CD4-positive, alpha-beta memory T cell (primary cell): ENCODE results near the gene ATG9B. TPM values are rescaled to one million over a fixed set of nuclear protein-coding genes. Genes with fewer than 3 reads are reported as not detected.
"Not testable (repeated sequence)": the region's sequence is repeated elsewhere in the genome, so short reads cannot be mapped to it uniquely, and the experiment has no call there.

ENCODE experiments used
- CTCF ChIA-PET: fragments of 350-600 bp; sonication (Branson Sonifier 250); formaldehyde crosslinking; loops from one replicate; lab custom pipeline; 2021; ENCODE audit warnings: inconsistent platforms; ENCODE audit not compliant: partially characterized antibody; lab: Charles Lee
- POLR2A ChIA-PET: fragments of 350-600 bp; sonication (Branson Sonifier 250); formaldehyde crosslinking; loops from one replicate; lab custom pipeline; 2021; ENCODE audit not compliant: partially characterized antibody; lab: Charles Lee
- DNase-seq, 5 donors: peaks; one replicate each; pipeline versions ENCODE4 v3.0.0 to v3.0.0-alpha.2; 2020 to 2022; ENCODE audit warnings: mixed read lengths in 1 of 5
- H3K27ac ChIP-seq: one replicate; pipeline ENCODE4 v1.7.0; 2013; ENCODE audit warnings: low read depth, low read length
- H3K27me3 ChIP-seq: 2 replicates; pipeline ENCODE4 v1.7.0; 2013; ENCODE audit warnings: mild to moderate bottlenecking, low read length, moderate library complexity; ENCODE audit not compliant: insufficient read depth
- H3K36me3 ChIP-seq: 2 replicates; pipeline ENCODE4 v1.7.0; 2013; ENCODE audit warnings: mild to moderate bottlenecking, low read length, moderate library complexity; ENCODE audit not compliant: insufficient read depth
- H3K4me1 ChIP-seq: 2 replicates; pipeline ENCODE4 v1.7.0; 2013; ENCODE audit warnings: mild to moderate bottlenecking, low read length, moderate library complexity; ENCODE audit not compliant: insufficient read depth
- H3K4me3 ChIP-seq, 2 donors: one replicate each; pipeline ENCODE4 v1.7.0; 2013; ENCODE audit warnings: low read length in 2 of 2, mild to moderate bottlenecking in 1 of 2
- H3K9me3 ChIP-seq, 2 donors: one replicate each; pipeline ENCODE4 v1.7.0; 2013; ENCODE audit warnings: low read length in 2 of 2, control low read depth in 1 of 2; ENCODE audit not compliant: control insufficient read depth in 1 of 2
- H3K27ac Mint-ChIP-seq, 7 donors: one replicate each; pipeline ENCODE4 v1.8.0; 2020 to 2021; ENCODE audit warnings: mixed read lengths in 7 of 7, mild to moderate bottlenecking in 6 of 7, inconsistent platforms in 3 of 7, moderate library complexity in 3 of 7
- H3K27me3 Mint-ChIP-seq, 2 donors: one replicate each; pipeline ENCODE4 v1.8.0; 2020 to 2021; ENCODE audit warnings: mixed read lengths in 2 of 2
- H3K36me3 Mint-ChIP-seq, 2 donors: one replicate each; pipeline ENCODE4 v1.8.0; 2020 to 2021; ENCODE audit warnings: mixed read lengths in 2 of 2, inconsistent platforms in 1 of 2, mild to moderate bottlenecking in 1 of 2
- H3K4me1 Mint-ChIP-seq, 4 donors: one replicate each; pipeline ENCODE4 v1.8.0; 2020 to 2021; ENCODE audit warnings: mixed read lengths in 4 of 4, mild to moderate bottlenecking in 1 of 4
- H3K4me3 Mint-ChIP-seq, 8 donors: one replicate each; pipeline ENCODE4 v1.8.0; 2020 to 2021; ENCODE audit warnings: mixed read lengths in 8 of 8, mild to moderate bottlenecking in 7 of 8, moderate library complexity in 6 of 8, inconsistent platforms in 3 of 8
- H3K9me3 Mint-ChIP-seq, 8 donors: one replicate each; pipeline ENCODE4 v1.8.0; 2020 to 2021; ENCODE audit warnings: mixed read lengths in 8 of 8, mild to moderate bottlenecking in 5 of 8, inconsistent platforms in 3 of 8, moderate library complexity in 1 of 8
- intact Hi-C: fragments of 100-400 bp; cut with micrococcal nuclease; formaldehyde crosslinking; loops from one replicate; pipeline ENCODE4 v1.15.1; 2023
- polyA plus RNA-seq, 2 donors: library from polyadenylated mRNA; unstranded; fragments of 300-500 nt; fragmentation: Illumina TruSeq; gene quantifications; one replicate each; pipeline ENCODE4 v1.2.3, GENCODE V29; 2021
- total RNA-seq, 2 experiments: library from RNA; stranded (reverse); gene quantifications; one replicate each; pipeline ENCODE4 v1.2.3, GENCODE V29; 2021

Gene ATG9B
- total and polyA plus RNA-seq, 4 experiments from 2014 or later: 16.9 to 36.6 (median 29.6) TPM

DNA sequence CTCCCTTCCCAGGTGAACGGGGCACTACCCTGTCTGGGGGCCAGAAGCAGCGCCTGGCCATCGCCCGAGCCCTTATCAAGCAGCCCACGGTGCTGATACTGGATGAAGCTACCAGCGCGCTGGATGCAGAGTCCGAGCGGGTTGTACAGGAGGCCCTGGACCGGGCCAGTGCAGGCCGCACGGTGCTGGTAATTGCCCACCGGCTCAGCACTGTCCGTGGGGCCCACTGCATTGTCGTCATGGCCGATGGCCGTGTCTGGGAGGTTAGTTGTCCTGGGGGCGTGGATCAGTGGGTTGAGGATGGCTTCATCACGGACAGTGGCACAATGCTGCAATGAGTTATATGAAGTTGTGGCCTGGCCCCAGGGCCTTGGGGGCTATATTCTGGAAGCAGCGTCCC, 19.7 kb upstream of the ATG9B start:
- H3K27ac Mint-ChIP-seq: no peak overlapping the region
- peaks cover 0 to 2% (median 0%) of the 10 kb centered on the region in 8 donors for H3K9me3 Mint-ChIP-seq
- Histone ChIP-seq H3K36me3 (no peaks in the 10 kb centered on the region), H3K4me3 (no peak overlapping the region), H3K27me3 (no peaks in the 10 kb centered on the region), H3K9me3 (no peaks in the 10 kb centered on the region), H3K27ac (no peak overlapping the region), H3K4me1 (peaks cover 8% of the 10 kb centered on the region)
- peaks cover 4 to 19% of the 10 kb centered on the region in 2 donors for H3K36me3 Mint-ChIP-seq
- DNase-seq: no peak
- H3K4me1 Mint-ChIP-seq: peaks cover 0 to 17% (median 8%) of the 10 kb centered on the region in 4 donors
- no peak overlapping the region for H3K4me3 Mint-ChIP-seq
- POLR2A ChIA-PET: no interaction called here
- intact Hi-C loops: loop anchor here (5.0 kb wide), 1 partner anchor 732 kb away; no protein-coding TSS in a partner anchor
- no peaks in the 10 kb centered on the region for H3K27me3 Mint-ChIP-seq
- CTCF ChIA-PET: interaction anchor here (1.4 kb wide), 1 partner anchor 80 kb away, joined by 3 read pairs; no protein-coding TSS in a partner anchor

DNA sequence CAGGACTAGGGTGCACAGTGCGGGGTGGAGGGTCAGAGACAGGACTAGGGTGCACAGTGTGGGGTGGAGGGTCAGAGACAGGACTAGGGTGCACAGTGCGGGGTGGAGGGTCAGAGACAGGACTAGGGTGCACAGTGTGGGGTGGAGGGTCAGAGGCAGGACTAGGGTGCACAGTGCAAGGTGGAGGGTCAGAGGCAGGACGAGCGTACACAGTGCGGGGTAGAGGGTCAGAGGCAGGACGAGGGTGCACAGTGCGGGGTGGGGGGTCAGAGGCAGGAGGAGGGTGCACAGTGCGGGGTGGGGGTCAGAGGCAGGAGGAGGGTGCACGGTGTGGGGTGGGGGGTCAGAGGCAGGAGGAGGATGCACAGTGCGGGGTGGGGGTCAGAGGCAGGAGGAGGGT, 19.2 kb upstream of the ATG9B start:
- intact Hi-C loops: loop anchor here (5.0 kb wide), 1 partner anchor 731 kb away; no protein-coding TSS in a partner anchor
- H3K4me3 ChIP-seq, CTCF ChIA-PET, H3K27me3 ChIP-seq, H3K27ac ChIP-seq, H3K9me3 Mint-ChIP-seq, H3K4me3 Mint-ChIP-seq, H3K36me3 ChIP-seq, DNase-seq, POLR2A ChIA-PET, H3K9me3 ChIP-seq, H3K27me3 Mint-ChIP-seq, H3K27ac Mint-ChIP-seq: not testable (repeated sequence)
- peaks cover 0 to 17% (median 8%) of the 10 kb centered on the region in 4 donors for H3K4me1 Mint-ChIP-seq
- H3K36me3 Mint-ChIP-seq: peaks cover 4 to 19% of the 10 kb centered on the region in 2 donors
- H3K4me1 ChIP-seq: peaks cover 13% of the 10 kb centered on the region

DNA sequence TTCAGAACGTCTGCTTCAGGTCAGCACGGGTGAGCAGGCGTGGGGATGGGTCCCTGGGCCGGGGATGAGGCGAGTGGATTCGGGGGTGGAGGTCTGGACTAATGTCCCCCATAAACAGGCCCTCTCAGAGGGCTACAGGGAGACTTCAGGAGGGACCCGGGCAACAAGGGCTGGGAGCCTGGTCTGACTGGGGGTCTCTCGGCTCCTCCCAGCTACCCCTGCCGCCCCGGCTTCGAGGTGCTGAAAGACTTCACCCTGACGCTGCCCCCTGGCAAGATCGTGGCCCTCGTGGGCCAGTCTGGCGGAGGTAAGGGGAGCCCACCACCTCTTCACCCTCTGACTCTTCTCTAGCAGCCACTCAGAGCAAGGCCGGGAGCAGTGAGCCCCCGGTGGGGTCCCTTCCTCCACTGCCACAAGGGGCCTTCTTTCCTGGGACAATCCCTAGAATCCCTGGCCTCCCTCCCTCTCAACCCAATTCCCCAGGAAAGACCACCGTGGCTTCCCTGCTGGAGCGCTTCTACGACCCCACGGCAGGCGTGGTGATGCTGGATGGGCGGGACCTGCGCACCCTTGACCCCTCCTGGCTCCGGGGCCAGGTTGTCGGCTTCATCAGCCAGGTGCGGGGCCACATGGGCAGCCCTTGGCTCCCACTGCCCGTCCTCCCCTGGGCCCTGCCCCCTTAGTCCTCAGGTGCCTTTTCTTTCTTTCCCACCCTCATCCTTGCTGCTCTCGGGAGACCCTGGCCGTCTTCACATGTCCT, 16.5 kb upstream of the ATG9B start:
- H3K36me3 ChIP-seq: peaks cover 8% of the 10 kb centered on the region
- H3K27me3 ChIP-seq: no peaks in the 10 kb centered on the region
- ChIA-PET POLR2A (interaction anchor here (1.1 kb wide), 1 partner anchor 10 kb away, joined by 3 read pairs; no protein-coding TSS in a partner anchor), CTCF (no interaction called here)
- DNase-seq: no peak
- peaks cover 0 to 13% (median 11%) of the 10 kb centered on the region in 4 donors for H3K4me1 Mint-ChIP-seq
- H3K27ac Mint-ChIP-seq: peak overlapping the region in 2 of 7 donors; percentile 41 to 69
- no peak overlapping the region for H3K27ac ChIP-seq
- H3K36me3 Mint-ChIP-seq: peaks cover 9 to 25% of the 10 kb centered on the region in 2 donors
- H3K9me3 ChIP-seq: no peaks in the 10 kb centered on the region
- H3K9me3 Mint-ChIP-seq: peaks cover 0 to 2% (median 0%) of the 10 kb centered on the region in 8 donors
- no peak overlapping the region for H3K4me3 ChIP-seq
- no peak overlapping the region for H3K4me3 Mint-ChIP-seq
- H3K27me3 Mint-ChIP-seq: no peaks in the 10 kb centered on the region
- H3K4me1 ChIP-seq: peaks cover 13% of the 10 kb centered on the region
- intact Hi-C loops: loop anchor here (5.0 kb wide), 1 partner anchor 728 kb away; no protein-coding TSS in a partner anchor

DNA sequence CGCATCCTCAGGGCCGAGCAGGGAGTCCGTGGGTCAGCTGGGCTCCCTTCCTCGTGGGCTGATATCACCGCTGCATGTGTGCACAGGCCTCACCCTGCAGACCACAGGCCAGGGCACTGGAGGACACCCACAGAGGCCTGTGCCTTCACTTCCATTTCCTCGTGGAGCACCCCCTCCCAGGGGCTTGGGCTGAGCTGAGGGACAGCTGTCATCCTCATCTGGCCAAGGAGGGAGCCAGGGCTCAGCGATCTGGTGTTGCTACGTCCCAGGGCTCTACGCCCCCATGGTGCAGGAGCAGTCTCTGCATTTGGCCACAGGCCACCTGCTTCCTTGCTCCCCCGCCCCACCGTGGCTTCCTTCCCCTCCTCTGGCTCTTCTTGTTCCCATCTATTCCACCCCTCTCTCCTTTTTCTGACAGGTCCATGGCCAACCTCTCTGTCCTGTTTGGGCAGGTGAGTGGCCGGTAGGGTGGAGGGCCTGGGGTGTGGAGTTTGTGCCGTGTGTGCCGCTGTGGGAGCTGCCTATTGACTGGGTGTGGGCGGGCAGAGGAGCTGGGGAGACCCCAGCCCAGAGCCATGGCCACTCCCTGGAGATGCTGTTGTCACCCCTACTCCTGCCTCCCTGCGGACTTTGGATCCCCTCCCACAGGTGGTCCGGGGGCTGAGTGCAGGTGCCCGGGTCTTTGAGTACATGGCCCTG, 15.7 kb upstream of the ATG9B start:
- DNase-seq: no peak
- peaks cover 13% of the 10 kb centered on the region for H3K4me1 ChIP-seq
- H3K27ac Mint-ChIP-seq: no peak overlapping the region
- H3K9me3 ChIP-seq: no peaks in the 10 kb centered on the region
- POLR2A ChIA-PET: interaction anchor here (1.4 kb wide), 1 partner anchor 22 kb away, joined by 3 read pairs; no protein-coding TSS in a partner anchor
- no peak overlapping the region for H3K27ac ChIP-seq
- no peak overlapping the region for H3K4me3 ChIP-seq
- H3K27me3 Mint-ChIP-seq: no peaks in the 10 kb centered on the region
- peaks cover 9 to 25% of the 10 kb centered on the region in 2 donors for H3K36me3 Mint-ChIP-seq
- H3K27me3 ChIP-seq: no peaks in the 10 kb centered on the region
- peaks cover 16% of the 10 kb centered on the region for H3K36me3 ChIP-seq
- intact Hi-C loops: loop anchor here (5.0 kb wide), 1 partner anchor 728 kb away; no protein-coding TSS in a partner anchor
- CTCF ChIA-PET: interaction anchor here (1.5 to 1.9 kb wide), 2 partner anchors 31 to 84 kb away, joined by 4 read pairs; no protein-coding TSS in a partner anchor
- peaks cover 0 to 2% (median 0%) of the 10 kb centered on the region in 8 donors for H3K9me3 Mint-ChIP-seq
- H3K4me3 Mint-ChIP-seq: no peak overlapping the region
- H3K4me1 Mint-ChIP-seq: peaks cover 0 to 13% (median 11%) of the 10 kb centered on the region in 4 donors

DNA sequence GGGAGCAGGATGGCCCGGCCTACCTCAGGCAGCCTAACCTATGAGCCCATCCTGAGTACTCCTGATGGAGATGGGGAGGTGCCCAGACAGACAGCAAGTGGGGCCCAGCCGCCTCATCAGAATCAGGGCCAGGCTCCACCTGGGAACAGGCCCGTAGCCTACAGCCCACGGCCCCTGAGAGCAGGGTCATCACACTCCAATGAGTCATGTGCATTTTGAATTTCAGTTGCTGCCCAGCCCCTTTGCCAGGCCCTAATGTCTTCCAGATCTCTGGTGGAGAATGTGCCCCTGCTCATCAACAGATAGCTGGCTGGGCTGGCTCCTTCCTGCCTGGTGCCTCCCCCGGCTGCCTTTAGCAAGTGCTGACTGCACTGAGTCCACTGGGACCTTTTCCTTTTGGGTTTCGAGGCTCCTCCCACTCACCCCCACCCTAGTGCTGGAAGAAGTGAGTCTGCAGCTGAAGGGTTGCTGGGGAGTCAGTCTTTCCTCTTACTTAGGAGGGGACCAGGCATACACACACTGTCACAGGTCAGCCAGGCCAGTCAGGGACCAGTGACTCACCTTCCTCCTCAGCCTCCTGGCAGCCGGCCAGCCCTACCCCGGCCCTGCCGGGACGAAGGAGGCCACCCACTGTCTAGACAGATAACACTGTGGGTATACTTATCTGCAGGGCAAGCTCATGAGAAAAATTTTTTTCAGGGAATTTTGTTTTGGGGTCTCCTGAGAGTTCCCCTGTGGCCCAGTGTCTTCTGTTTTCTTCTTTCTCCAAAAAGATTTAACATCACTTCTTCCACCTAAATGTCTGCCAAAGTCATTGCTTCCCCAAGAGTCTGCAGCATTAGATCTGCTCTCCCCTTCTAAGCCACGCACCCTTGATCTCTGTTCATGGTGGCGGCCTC, 14.9 kb upstream of the ATG9B start:
- Mint-ChIP-seq H3K36me3 (peaks cover 9 to 18% of the 10 kb centered on the region in 2 donors), H3K27me3 (no peaks in the 10 kb centered on the region), H3K4me3 (no peak overlapping the region), H3K9me3 (peaks cover 0 to 2% (median 0%) of the 10 kb centered on the region in 8 donors), H3K27ac (peak overlapping the region in 4 of 7 donors; percentile 52 to 72 (median 60)), H3K4me1 (peaks cover 0 to 13% (median 11%) of the 10 kb centered on the region in 4 donors)
- H3K4me3 ChIP-seq: no peak overlapping the region
- CTCF ChIA-PET: interaction anchor here (1.5 to 1.9 kb wide), 3 partner anchors 11 to 85 kb away, joined by 4 read pairs; partner anchors contain the start of gene ABCB8
- POLR2A ChIA-PET: interaction anchor here (1.4 kb wide), 1 partner anchor 23 kb away, joined by 3 read pairs; no protein-coding TSS in a partner anchor
- H3K27ac ChIP-seq: no peak overlapping the region
- peaks cover 13% of the 10 kb centered on the region for H3K4me1 ChIP-seq
- peak in 1 of 5 donors; percentile 63 for DNase-seq
- no peaks in the 10 kb centered on the region for H3K27me3 ChIP-seq
- peaks cover 23% of the 10 kb centered on the region for H3K36me3 ChIP-seq
- intact Hi-C loops: no loop called here
- no peaks in the 10 kb centered on the region for H3K9me3 ChIP-seq

DNA sequence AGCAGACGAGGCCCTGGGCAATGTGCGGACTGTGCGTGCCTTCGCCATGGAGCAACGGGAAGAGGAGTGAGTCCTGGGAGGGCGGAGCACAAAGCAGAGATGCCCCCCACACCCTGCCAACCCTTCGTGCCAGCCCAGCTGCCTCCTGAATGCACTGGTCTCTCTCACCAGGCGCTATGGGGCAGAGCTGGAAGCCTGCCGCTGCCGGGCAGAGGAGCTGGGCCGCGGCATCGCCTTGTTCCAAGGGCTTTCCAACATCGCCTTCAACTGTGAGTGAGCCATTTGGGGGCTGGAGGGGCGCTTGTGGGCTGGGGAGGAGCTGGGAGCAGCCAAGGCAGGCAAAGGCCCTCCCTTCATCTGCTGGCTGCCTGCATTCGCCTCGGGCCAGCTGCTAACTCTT, 11.6 kb upstream of the ATG9B start:
- Mint-ChIP-seq H3K4me3 (no peak overlapping the region), H3K9me3 (peaks cover 0 to 2% (median 0%) of the 10 kb centered on the region in 8 donors), H3K27ac (no peak overlapping the region), H3K36me3 (peaks cover 12 to 28% of the 10 kb centered on the region in 2 donors), H3K27me3 (no peaks in the 10 kb centered on the region), H3K4me1 (peaks cover 2 to 16% (median 12%) of the 10 kb centered on the region in 4 donors)
- H3K4me3 ChIP-seq: no peak overlapping the region
- H3K36me3 ChIP-seq: peaks cover 38% of the 10 kb centered on the region
- ChIA-PET CTCF (no interaction called here), POLR2A (interaction anchor here (0.8 to 1.0 kb wide), 2 partner anchors 22 to 160 kb away, joined by 3 read pairs; no protein-coding TSS in a partner anchor)
- no peaks in the 10 kb centered on the region for H3K9me3 ChIP-seq
- no peaks in the 10 kb centered on the region for H3K27me3 ChIP-seq
- H3K4me1 ChIP-seq: peaks cover 13% of the 10 kb centered on the region
- no peak overlapping the region for H3K27ac ChIP-seq
- intact Hi-C loops: no loop called here
- DNase-seq: no peak
